HG02798 (cell line): Measurements from ENCODE around the gene MRPL23.

ENCODE experiments used
- ATAC-seq: cut with Tn5 transposase; IDR thresholded peaks from one replicate; pipeline ENCODE4 v1.9.1; 2021; ENCODE audit warnings: mild to moderate bottlenecking; ENCODE audit not compliant: unreplicated experiment, poor library complexity

MRPL23 gene

GRCh38 chr11:1920909-1921573 is 26.1 kb upstream of the MRPL23 start:
- ATAC-seq, result no peak

DNA sequence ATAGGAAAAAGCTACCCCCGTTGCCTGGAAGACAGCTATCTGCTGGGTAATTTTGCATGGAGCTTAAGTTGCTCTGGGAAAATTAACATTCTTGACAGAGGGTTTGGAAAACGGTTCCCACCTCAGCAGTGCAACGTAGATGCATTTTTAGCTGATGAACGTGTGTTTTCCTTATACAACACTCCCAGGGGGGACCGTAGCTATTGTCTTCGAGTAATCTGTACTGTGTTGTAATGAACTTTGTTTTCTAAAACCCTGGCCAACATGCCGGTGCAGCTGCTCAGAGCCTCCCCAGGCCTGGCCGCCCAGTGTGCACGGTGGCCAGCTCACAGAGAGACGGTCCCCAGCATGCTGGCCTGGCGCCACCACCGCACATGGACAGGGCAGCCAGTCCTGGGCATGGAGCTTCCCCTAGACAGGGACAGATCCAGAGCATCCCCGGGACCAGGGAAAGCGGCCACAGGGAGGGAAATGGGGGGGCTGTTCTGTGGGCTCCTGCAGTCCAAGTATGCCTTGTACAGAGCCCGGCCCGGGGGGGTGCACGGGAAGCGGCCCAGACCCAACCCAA is 25.5 kb upstream of the MRPL23 start:
- no peak for ATAC-seq

DNA sequence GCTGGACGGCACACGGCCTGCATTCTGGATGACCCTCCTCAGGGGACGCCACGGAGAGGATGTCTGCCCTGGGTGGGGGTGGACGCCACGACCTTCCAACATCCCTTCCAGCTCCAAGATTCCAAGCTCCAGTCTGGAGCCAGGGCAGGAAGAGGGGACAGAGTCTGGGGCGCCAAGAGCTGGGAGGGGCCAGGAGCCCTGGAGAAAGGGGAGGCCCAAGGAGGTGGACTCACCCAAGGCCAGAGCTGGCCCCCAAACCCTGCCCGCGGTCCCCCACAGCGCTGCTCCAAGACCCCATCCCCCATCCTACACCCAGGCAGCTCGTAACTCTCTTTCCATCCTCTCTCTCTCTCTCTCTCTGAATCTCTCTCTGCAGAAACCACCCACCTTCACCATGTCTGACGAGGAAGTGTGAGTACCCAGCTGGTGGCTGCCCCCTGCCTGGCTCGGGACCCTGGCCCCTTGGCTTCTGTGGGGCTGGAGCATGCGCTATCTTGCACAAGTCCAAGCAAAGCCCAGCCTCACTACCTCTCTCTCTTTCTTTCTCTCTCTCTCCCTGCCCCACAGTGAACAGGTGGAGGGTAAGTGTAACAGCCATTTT is 24.6 kb upstream of the MRPL23 start:
- ATAC-seq, result no peak

DNA sequence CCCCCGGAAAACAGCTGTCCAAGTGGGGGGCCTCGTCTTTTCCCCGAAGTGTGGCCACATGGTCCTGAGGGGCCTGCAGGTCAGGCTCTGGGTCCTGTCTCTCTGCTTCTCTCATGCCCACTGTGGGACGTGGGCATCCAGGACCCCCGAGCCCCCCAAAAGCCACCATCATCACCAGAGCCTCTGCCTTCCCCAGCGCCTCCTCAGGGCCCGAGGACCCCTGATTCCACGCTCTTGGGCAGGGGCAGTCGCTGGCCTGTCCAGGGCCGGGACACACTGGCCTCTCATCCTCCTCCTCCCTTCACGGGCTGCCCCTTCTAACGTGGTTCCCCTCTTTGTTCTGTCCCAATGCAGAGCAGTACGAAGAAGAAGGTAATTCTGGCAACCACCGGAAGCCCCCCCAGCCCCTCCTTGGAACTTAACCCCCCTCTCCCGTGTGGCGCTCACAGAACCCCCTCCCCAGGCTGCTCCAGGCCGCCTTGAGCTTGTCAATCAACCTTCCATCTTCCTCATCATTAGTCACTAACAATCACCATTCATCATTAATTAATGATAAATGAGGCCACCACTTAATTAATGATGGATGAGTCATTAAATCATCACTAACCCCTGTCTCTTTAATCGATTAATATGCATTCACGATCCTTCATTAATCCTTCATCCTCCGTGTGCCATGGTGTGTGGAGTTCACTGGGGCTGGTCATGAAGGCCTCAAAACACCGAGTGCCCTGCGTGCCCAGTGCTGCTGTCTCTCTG is 23.8 kb upstream of the MRPL23 start:
- ATAC-seq, result no peak

GRCh38 chr11:1924181-1924580 is 23.0 kb upstream of the MRPL23 start:
- ATAC-seq, result no peak

- no peak for ATAC-seq
These were observed 22.3 kb upstream of the MRPL23 start for GRCh38 chr11:1924646-1925372.

GRCh38 chr11:1925373-1926155 is 21.6 kb upstream of the MRPL23 start:
- ATAC-seq, result no peak

- ATAC-seq, result no peak
These were observed 20.7 kb upstream of the MRPL23 start for GRCh38 chr11:1926156-1927025.

DNA sequence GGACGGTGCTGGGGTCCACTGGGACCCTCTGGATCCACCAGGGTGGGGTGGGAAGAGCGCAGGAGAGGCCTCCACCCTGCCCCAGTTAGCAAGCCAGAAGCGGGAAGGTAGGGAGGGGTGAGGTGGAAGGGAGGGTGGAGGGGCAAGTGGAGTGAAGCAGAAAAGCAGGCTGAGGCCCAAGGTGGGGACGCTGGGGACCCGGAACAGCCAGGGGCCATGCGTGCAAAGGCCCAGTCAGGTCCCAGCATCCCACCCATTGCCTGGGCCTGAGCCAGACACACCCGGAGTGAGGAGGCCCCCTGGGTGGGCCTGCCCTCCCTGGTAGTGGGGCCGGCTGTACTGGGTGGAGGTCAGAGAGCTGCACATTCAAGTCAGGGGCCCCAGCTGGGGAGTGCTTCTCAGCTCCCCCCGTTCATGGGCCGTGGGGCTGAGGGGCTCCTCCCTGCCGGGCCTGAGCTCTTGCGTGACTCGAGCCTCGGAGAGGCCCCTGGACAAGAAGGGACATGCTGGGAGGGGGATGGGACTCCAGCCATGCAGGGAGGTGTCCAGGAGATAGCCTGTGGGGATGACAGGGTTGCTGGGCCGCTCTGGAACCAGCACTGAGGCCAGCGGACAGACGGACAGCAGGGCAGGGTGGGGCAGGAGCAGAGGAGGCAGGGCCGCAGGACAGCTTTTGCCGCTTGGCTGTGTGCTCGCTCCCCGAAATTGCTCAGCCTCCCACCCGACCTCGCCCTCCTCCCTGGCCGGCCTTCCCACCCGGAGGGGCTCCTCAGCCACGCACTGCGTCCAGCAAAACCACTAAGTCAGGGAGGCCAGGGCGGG is 19.9 kb upstream of the MRPL23 start:
- no peak for ATAC-seq

- no peak for ATAC-seq
These were observed 19.2 kb upstream of the MRPL23 start for GRCh38 chr11:1927848-1928469.

DNA sequence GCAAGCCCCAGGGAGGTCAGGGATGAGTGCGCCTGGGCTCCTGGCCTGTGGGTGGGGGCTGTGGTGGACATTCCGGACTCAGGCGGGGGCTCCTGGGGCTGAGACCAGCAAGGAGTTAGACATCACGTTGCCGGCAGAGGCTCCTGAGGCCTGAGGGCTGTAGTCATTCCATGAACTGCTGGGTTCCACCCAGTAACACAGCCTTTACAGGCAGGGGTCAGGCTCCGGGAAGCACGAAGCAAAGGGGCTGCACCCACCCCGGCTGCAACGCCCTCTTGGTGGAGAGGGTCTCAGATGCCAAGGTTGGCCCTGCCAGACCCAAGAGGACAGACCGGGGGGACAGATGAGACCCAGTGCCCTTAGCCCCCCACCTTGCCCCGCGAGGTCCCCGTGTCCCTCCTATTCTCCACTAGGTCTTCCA is 18.7 kb upstream of the MRPL23 start:
- no peak for ATAC-seq

DNA sequence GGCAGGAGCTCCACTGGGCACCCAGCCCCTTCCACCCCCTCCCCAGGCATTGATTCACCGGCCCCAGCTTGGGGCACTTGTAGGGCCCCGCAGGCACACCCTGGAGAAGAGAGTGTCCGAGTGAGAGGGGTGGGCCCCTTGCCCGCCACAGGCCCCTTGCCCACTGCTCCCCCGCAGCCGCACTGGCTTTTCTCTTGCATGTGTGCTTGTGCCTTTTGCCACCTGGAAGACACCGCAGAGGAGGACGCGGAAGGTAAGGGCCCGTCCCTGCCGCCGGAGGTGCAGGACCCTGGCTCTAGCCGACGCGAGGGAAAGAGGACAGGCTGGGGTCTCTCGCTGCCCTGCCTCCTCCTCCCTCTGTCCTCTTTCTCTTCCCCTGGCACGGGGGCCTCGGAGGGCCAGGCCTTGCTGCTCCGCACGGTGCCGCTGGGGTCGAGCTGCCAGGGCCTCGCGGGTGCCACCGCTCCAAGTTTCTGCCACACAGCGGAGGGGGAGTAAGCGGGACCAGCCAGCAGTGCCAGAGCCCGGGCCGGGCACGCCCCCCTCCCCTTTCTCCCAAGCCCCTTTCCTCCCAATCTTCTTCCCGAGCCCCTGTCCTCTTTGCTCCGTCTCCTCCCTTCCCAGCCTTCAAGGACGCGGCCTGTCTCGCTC is 18.1 kb upstream of the MRPL23 start:
- ATAC-seq, result no peak

DNA sequence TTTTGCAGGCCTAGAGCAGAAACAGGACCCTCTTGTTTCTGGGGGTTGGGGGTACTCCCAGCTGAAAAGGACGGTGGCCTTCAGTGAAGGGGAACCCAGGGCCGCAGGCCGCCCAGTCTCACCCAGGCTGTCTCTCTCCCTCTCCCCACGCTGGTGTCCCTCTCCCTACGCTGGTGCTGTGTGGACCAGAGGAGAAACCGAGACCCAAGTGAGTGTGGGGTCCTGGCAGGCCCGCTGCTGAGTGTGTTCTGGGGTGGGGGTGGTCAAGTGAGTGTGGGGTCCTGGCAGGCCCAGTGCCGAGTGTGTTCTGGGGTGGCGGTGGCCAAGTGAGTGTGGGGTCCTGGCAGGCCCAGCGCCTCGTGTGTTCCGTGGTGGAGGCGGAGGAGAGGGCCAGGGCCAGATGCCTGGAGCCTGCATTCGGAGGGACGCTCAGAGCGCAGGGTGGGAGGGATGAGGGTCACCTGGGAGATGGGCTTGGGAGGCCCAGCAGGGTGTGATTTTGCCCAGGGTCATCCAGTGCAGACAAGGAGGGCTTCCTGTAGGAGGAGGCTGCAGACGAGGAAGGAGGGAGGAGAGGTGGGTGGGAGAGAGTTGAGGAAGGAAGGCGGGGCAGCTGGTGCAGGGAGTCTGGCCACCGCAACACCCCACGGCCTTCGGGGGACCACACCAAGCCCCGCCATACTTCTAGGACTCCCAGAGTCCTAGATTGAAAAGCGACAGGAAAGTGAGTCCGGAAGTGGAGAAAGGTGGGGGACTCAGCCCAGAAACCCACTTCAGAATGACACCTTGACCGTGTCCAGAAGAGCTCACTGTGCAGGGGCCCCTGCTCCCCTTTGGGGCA is 17.3 kb upstream of the MRPL23 start:
- no peak for ATAC-seq

DNA sequence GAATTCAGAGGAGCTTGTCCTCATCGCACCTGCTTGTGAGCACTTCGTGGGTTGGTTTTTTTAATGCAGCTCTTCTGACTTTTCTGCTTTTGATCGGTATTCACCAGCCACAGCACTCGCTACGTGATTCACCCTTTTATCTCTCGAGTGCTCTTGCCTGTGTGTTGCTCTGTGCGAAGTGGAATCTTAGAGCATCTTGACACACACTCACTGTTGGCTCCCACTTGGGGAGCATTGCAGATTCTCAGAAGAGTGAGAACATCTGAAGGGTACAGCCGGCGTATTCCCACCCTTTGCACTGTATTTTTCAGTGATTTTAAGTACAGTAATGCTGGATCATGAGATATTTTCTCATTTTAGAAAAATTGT is 16.7 kb upstream of the MRPL23 start:
- ATAC-seq, result no peak

- no peak for ATAC-seq
These were observed 15.6 kb upstream of the MRPL23 start for GRCh38 chr11:1931341-1932104.

- ATAC-seq, result no peak
These were observed 15.0 kb upstream of the MRPL23 start for GRCh38 chr11:1932105-1932480.
